GM23248 (cell line): ENCODE results near the gene AGPAT3. TPM values are rescaled to one million over a fixed set of nuclear protein-coding genes. Genes with fewer than 3 reads are reported as not detected.

Experiments used
- DNase-seq: peaks from one replicate; pipeline ENCODE4 v3.0.0-alpha.2; 2015
- H2AFZ ChIP-seq: fragments of 200-600 bp; sonication (generic); 2 replicates; pipeline ENCODE4 v1.6.1; 2016; ENCODE audit warnings: antibody characterized with exemption
- H3F3A ChIP-seq: fragments of 200-600 bp; sonication (generic); 2 replicates; pipeline ENCODE4 v1.6.1; 2016; ENCODE audit warnings: mild to moderate bottlenecking, antibody characterized with exemption, mixed run types; ENCODE audit not compliant: insufficient read depth
- H3K27ac ChIP-seq: fragments of 200-600 bp; sonication (generic); 2 replicates; pipeline ENCODE4 v1.5.1; 2016; ENCODE audit warnings: mild to moderate bottlenecking
- H3K27me3 ChIP-seq: fragments of 200-600 bp; sonication (generic); replicated peaks from 2 replicates; pipeline ENCODE4 v1.6.1; 2016; ENCODE audit warnings: mild to moderate bottlenecking; ENCODE audit not compliant: insufficient read depth
- H3K36me3 ChIP-seq: fragments of 200-600 bp; sonication (generic); 2 replicates; pipeline ENCODE4 v1.6.1; 2016; ENCODE audit warnings: low read depth, mild to moderate bottlenecking
- H3K4me1 ChIP-seq: fragments of 200-600 bp; sonication (generic); 2 replicates; pipeline ENCODE4 v1.6.1; 2016; ENCODE audit warnings: mild to moderate bottlenecking; ENCODE audit not compliant: insufficient read depth
- H3K4me2 ChIP-seq: fragments of 200-600 bp; sonication (generic); one replicate; pipeline ENCODE4 v1.6.1; 2016; ENCODE audit warnings: mild to moderate bottlenecking; ENCODE audit not compliant: unreplicated experiment
- H3K4me3 ChIP-seq: fragments of 200-600 bp; sonication (generic); 2 replicates; pipeline ENCODE4 v1.5.1; 2016; ENCODE audit warnings: mild to moderate bottlenecking
- H3K79me2 ChIP-seq: fragments of 200-600 bp; sonication (generic); 2 replicates; pipeline ENCODE4 v1.6.1; 2016; ENCODE audit warnings: mild to moderate bottlenecking; ENCODE audit not compliant: insufficient read depth
- H3K9ac ChIP-seq: fragments of 200-600 bp; sonication (generic); 2 replicates; pipeline ENCODE4 v1.6.1; 2016; ENCODE audit warnings: mild to moderate bottlenecking
- H3K9me2 ChIP-seq: fragments of 200-600 bp; sonication (generic); 2 replicates; pipeline ENCODE4 v1.6.1; 2016; ENCODE audit warnings: mixed run types, mild to moderate bottlenecking, moderate library complexity; ENCODE audit not compliant: insufficient read depth
- H3K9me3 ChIP-seq: fragments of 200-600 bp; sonication (generic); one replicate; pipeline ENCODE4 v1.6.1; 2017; ENCODE audit warnings: low read depth
- H4K20me1 ChIP-seq: fragments of 200-600 bp; sonication (generic); 2 replicates; pipeline ENCODE4 v1.6.0; 2016; ENCODE audit not compliant: insufficient read depth
- EZH2 ChIP-seq: fragments of 200-600 bp; sonication (generic); IDR thresholded peaks from 2 replicates; pipeline ENCODE4 v1.6.1; 2018; ENCODE audit warnings: antibody characterized with exemption, mild to moderate bottlenecking; ENCODE audit not compliant: insufficient read depth, poor library complexity, severe bottlenecking
- EZH2phosphoT487 ChIP-seq: fragments of 200-600 bp; sonication (generic); IDR thresholded peaks from 2 replicates; pipeline ENCODE4 v1.6.1; 2018; ENCODE audit warnings: antibody characterized with exemption, moderate library complexity, mild to moderate bottlenecking, low read depth; ENCODE audit not compliant: insufficient read depth
- WGBS, 2 experiments: methylation state at CpG; one replicate each; pipeline ENCODE4 v1.1.6; 2015 to 2017; ENCODE audit warnings: low lambda C conversion rate in 2 of 2, low coverage in 1 of 2; ENCODE audit errors: missing lambda C conversion rate in 2 of 2; 5-methylcytosine and 5-hydroxymethylcytosine counted together
- in situ Hi-C: fragments of 300-500 bp; cut with MboI; formaldehyde crosslinking; loops from 2 replicates; pipeline ENCODE4 v1.15.0; 2020
- polyA plus RNA-seq: library from polyadenylated mRNA; unstranded; fragments of >200 nt; fragmentation: Nextera tagmentation; extraction: Ambion mirVana; gene quantifications from 2 replicates; pipeline ENCODE4 v1.2.1, GENCODE V29; 2016
- total RNA-seq: library from RNA; depleted of rRNA; stranded (reverse); fragments of >200 nt; shearing (Covaris generic); gene quantifications from 2 replicates; pipeline ENCODE4 v1.2.3, GENCODE V29; 2014

The AGPAT3 gene
- total and polyA plus RNA-seq, 2 experiments from 2014 or later: 12.3 to 29.3 TPM

DNA sequence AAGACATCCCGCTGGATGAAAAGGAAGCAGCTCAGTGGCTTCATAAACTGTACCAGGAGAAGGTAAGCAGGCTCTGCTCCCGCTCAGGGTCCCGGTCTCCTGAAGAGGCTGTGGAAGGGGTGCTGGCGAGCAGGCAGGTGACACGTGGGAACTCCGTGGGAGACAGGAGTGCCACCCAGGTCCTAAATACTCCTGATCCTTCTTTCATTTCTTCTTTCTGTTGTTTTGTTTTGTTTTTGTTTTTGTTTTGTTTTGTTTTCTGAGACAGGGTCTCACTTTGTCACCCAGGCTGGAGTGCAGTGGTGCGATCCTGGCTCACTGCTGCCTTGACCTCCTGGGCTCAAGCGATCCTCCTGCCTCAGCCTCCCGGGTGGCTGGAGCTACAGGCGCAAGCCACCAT, 113.0 kb downstream of the AGPAT3 start:
- WGBS, 2 experiments: 96 to 99% methylated on average over 10 of the region's 10 CpGs
- in situ Hi-C loops: no loop called here
- no peaks in the 10 kb centered on the region for H3K27me3 ChIP-seq

DNA sequence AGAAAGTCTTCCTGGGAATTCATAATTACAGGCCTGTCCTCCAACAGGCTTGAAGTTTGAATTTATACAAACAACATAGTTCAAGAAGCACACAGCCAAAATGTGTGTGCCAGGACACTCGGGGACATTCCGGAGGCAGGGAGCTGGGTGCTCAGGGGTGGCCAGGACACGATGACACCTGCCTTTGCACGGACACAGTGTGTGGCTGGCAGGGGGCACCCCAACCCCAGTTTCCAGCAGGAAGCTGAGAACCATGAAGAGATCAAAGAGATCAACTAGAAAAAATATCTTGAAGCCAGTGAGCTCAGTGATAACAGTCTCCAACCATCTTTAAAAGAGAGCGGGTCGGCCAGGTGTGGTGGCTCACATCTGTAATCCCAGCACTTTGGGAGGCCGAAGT, 114.6 kb downstream of the AGPAT3 start:
- peaks cover 6% of the 10 kb centered on the region for H3K4me1 ChIP-seq
- in situ Hi-C loops: no loop called here
- no peaks in the 10 kb centered on the region for H3K9me2 ChIP-seq
- H4K20me1 ChIP-seq: no peaks in the 10 kb centered on the region
- H3K9ac ChIP-seq: no peak overlapping the region
- no peak overlapping the region for H3K4me3 ChIP-seq
- no peak overlapping the region for H3K27ac ChIP-seq
- no peak overlapping the region for H3K4me2 ChIP-seq
- H3K79me2 ChIP-seq: no peaks in the 10 kb centered on the region
- H3K36me3 ChIP-seq: no peaks in the 10 kb centered on the region
- 93 to 100% methylated on average over 7 of the region's 7 CpGs for WGBS, 2 experiments
- TF ChIP-seq EZH2 (no peak), EZH2phosphoT487 (no peak)
- H3K27me3 ChIP-seq: no peaks in the 10 kb centered on the region
- peaks cover 7% of the 10 kb centered on the region; the same call in 1 of the 2 replicates for H3F3A ChIP-seq
- H2AFZ ChIP-seq: no peak overlapping the region
- DNase-seq: no peak
- no peaks in the 10 kb centered on the region for H3K9me3 ChIP-seq

More for the DNA sequence above, 113.0 kb downstream of the AGPAT3 start:
- H3K9ac ChIP-seq: peak overlapping the region; percentile 66; the same call in 1 of the 2 replicates
- no peaks in the 10 kb centered on the region for H3K36me3 ChIP-seq
- TF ChIP-seq EZH2 (no peak), EZH2phosphoT487 (no peak)
- no peaks in the 10 kb centered on the region for H4K20me1 ChIP-seq
- no peak overlapping the region for H3K4me3 ChIP-seq
- H2AFZ ChIP-seq: no peak overlapping the region
- DNase-seq: no peak
- no peak overlapping the region for H3K4me2 ChIP-seq
- peaks cover 6% of the 10 kb centered on the region for H3K4me1 ChIP-seq
- H3K27ac ChIP-seq: no peak overlapping the region
- no peaks in the 10 kb centered on the region for H3K9me2 ChIP-seq
- H3F3A ChIP-seq: peaks cover 7% of the 10 kb centered on the region; the same call in 1 of the 2 replicates
- no peaks in the 10 kb centered on the region for H3K79me2 ChIP-seq
- H3K9me3 ChIP-seq: no peaks in the 10 kb centered on the region

DNA sequence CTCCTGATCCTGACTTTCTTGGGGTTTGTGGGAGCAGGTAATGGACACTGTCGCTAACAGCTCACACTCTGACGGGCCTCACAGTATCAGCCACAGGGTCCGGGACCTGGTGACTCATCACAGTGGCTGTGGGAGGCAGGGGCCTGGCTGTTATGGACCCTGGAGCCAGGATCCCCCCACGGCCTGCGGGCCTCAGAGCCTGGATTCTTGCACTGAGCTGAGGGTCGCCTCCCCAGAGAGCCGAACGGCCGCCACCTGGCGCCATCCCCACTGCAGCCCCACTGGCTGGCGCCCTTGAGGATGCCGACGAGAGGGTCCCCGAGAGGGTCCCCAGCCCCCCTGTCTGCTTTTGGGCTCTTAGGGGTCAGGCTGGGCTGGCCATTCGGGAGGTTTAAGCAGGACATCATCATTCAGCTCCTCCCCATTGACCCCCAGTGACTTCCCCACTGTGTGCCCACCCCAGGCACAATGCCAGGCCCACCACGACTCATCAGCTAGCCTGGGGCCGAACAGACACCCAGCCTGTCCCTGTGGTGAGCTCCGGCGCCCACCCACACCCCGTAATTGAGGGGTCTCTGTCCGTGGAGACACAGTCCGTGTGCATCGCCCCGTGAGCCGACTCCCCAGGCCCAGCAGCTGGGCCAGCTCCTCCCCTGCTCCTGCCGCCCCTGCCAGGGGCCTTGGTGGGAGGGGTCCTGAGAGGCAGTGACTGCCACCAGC, 116.3 kb downstream of the AGPAT3 start:
- H3K4me1 ChIP-seq: peaks cover 6% of the 10 kb centered on the region
- H3K27ac ChIP-seq: no peak overlapping the region
- H3K9ac ChIP-seq: no peak overlapping the region
- TF ChIP-seq EZH2: no peak
- TF ChIP-seq EZH2phosphoT487: no peak
- no peak overlapping the region for H3K4me2 ChIP-seq
- no peaks in the 10 kb centered on the region for H3K27me3 ChIP-seq
- H3K79me2 ChIP-seq: no peaks in the 10 kb centered on the region
- DNase-seq: no peak
- H3K9me3 ChIP-seq: no peaks in the 10 kb centered on the region
- in situ Hi-C loops: no loop called here
- no peaks in the 10 kb centered on the region for H3K36me3 ChIP-seq
- H3F3A ChIP-seq: peaks cover 9% of the 10 kb centered on the region; the same call in 1 of the 2 replicates
- no peaks in the 10 kb centered on the region for H3K9me2 ChIP-seq
- 85 to 88% methylated on average over 23 to 25 of the region's 26 CpGs for WGBS, 2 experiments
- no peaks in the 10 kb centered on the region for H4K20me1 ChIP-seq
- no peak overlapping the region for H3K4me3 ChIP-seq
- H2AFZ ChIP-seq: no peak overlapping the region

DNA sequence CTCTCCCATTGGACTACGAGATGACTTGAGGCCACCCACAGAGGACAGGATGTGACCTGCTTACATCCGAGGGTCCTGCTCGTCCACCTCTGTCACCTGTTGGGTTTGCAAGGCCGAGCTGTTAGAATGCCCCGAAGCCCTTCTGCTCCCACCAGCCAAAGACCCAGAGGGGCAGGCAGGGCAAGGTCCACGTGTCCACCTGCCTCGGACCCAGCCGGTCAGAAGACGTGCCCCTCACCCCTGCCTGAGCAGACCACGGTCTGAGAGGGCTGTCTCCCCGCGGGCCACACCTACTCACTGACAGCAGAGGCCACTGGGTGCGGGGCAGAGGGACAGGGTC, 116.8 kb downstream of the AGPAT3 start:
- DNase-seq: no peak
- no peak overlapping the region for H3K4me2 ChIP-seq
- peaks cover 5% of the 10 kb centered on the region for H3K4me1 ChIP-seq
- no peaks in the 10 kb centered on the region for H4K20me1 ChIP-seq
- H3K27me3 ChIP-seq: no peaks in the 10 kb centered on the region
- TF ChIP-seq EZH2: no peak
- no peak for TF ChIP-seq EZH2phosphoT487
- peaks cover 11% of the 10 kb centered on the region; the same call in 1 of the 2 replicates for H3F3A ChIP-seq
- H3K27ac ChIP-seq: no peak overlapping the region
- in situ Hi-C loops: no loop called here
- H2AFZ ChIP-seq: no peak overlapping the region
- H3K9ac ChIP-seq: no peak overlapping the region
- no peaks in the 10 kb centered on the region for H3K9me2 ChIP-seq
- H3K36me3 ChIP-seq: no peaks in the 10 kb centered on the region
- no peaks in the 10 kb centered on the region for H3K9me3 ChIP-seq
- no peaks in the 10 kb centered on the region for H3K79me2 ChIP-seq
- no peak overlapping the region for H3K4me3 ChIP-seq
- 68 to 74% methylated on average over 11 to 13 of the region's 13 CpGs for WGBS, 2 experiments
